ENCODE measurements around the gene GDI2. TPM values are rescaled to one million over a fixed set of nuclear protein-coding genes. Genes with fewer than 3 reads are reported as not detected.

Gene GDI2
- total RNA-seq, 1 donor from 2014 or later = 93.2 TPM

DNA sequence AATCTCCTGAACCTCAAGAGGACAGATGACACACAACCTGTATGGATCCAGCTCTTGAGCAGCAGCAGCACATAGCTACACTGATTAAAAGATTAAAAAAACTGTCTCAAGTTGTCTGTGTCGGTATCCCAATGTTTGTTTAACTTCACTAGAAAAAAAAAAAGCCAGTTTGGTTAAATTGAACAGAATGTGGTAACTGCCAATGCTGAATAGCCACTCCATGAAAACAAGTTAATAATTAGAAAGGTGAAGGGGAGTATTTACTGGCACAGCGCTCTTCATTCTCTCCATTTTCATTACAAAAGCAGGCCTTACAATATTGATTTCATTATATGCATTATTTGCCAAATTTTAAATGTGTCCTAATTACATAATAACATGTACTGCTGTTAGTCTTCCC, 47.6 kb downstream of the GDI2 start:
- H3K27me3 ChIP-seq (ENCODE audit: low read depth) = no peaks in the 10 kb centered on the region
- H3K9me3 ChIP-seq (replicated peaks) = no peaks in the 10 kb centered on the region
- no peak overlapping the region for H3K4me3 ChIP-seq
- peaks cover 82% of the 10 kb centered on the region for H3K36me3 ChIP-seq
- intact Hi-C loops (cut with micrococcal nuclease) = no loop called here
- no peak overlapping the region for H3K27ac ChIP-seq (replicated peaks)
- H3K4me1 ChIP-seq = no peaks in the 10 kb centered on the region
- no peak for DNase-seq
- TF ChIP-seq, protein P1, sequence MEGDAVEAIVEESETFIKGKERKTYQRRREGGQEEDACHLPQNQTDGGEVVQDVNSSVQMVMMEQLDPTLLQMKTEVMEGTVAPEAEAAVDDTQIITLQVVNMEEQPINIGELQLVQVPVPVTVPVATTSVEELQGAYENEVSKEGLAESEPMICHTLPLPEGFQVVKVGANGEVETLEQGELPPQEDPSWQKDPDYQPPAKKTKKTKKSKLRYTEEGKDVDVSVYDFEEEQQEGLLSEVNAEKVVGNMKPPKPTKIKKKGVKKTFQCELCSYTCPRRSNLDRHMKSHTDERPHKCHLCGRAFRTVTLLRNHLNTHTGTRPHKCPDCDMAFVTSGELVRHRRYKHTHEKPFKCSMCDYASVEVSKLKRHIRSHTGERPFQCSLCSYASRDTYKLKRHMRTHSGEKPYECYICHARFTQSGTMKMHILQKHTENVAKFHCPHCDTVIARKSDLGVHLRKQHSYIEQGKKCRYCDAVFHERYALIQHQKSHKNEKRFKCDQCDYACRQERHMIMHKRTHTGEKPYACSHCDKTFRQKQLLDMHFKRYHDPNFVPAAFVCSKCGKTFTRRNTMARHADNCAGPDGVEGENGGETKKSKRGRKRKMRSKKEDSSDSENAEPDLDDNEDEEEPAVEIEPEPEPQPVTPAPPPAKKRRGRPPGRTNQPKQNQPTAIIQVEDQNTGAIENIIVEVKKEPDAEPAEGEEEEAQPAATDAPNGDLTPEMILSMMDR (IDR thresholded peaks at IDR 0.05; ENCODE audit: borderline replicate concordance) = no peak

DNA sequence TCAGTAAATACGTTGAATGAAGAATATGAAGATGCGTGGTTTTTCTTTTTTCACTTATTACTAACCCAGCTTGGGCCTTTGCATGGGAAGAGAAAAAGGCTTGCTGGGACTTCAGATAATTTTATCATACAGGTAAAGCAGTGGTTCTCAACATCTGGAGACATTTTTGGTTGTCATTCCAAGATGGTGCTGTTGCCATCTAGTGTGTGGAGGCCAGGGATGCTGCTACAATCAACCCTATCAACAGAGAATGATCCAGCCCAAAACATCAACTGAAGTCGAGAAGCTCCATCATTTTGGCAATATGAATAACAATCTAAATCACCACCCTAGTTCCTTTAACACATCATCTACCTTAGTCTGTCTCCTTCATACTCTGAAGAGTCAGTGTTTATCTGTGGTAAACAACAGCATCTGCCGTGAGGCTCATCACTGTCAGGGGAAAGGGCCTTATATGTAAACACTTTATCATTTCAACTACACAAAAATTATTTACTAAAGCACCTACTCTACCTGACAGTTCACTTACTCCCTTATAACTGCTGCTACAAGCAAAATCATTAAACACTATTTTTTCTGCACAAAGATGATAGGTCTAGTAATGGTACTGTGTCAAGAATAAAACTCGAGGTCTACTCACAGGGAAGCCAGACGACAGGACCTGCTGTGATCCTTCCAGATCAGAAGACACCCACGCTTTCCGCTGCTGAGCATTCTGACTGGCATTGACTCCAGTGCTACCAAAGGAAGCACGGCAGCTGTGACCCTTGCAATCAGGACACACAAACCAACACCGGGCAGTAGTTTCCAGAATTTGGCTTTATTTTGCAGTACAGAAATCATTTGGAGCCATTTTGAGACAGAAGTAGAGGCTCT, 48.6 kb downstream of the GDI2 start:
- H3K27ac ChIP-seq (replicated peaks) = no peak overlapping the region
- TF ChIP-seq, protein P1 (IDR thresholded peaks at IDR 0.05; ENCODE audit: borderline replicate concordance) = no peak
- intact Hi-C loops (cut with micrococcal nuclease) = no loop called here
- peaks cover 88% of the 10 kb centered on the region for H3K36me3 ChIP-seq
- H3K27me3 ChIP-seq (ENCODE audit: low read depth) = no peaks in the 10 kb centered on the region
- H3K4me3 ChIP-seq = no peak overlapping the region
- H3K9me3 ChIP-seq (replicated peaks) = no peaks in the 10 kb centered on the region
- DNase-seq = no peak
- H3K4me1 ChIP-seq = no peaks in the 10 kb centered on the region

DNA sequence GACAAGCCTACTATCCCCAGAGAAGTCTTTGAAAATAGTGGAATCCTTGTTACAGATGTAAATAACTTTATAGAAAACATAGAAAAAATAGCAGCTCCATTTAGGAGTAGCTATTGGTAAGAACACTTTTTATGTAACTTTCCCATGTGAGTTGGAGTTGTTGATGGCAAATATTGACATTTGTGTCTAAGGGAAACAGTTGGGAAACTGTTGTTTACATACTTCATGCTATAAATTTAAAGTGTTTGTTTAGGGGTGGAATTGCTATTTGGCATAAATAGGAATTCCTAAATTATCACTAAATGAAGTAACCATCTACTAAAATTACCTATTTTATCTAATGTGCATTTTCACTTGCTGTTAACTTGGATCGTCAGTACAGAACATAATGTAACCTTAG, 50.7 kb downstream of the GDI2 start:
- Histone ChIP-seq H3K36me3 (peaks cover 97% of the 10 kb centered on the region), H3K9me3 (replicated peaks) (no peaks in the 10 kb centered on the region), H3K27me3 (ENCODE audit: low read depth) (no peaks in the 10 kb centered on the region), H3K4me3 (no peak overlapping the region), H3K27ac (replicated peaks) (no peak overlapping the region), H3K4me1 (peaks cover 6% of the 10 kb centered on the region)
- intact Hi-C loops (cut with micrococcal nuclease) = no loop called here
- TF ChIP-seq, protein P1 (IDR thresholded peaks at IDR 0.05; ENCODE audit: borderline replicate concordance) = no peak
- DNase-seq = no peak

DNA sequence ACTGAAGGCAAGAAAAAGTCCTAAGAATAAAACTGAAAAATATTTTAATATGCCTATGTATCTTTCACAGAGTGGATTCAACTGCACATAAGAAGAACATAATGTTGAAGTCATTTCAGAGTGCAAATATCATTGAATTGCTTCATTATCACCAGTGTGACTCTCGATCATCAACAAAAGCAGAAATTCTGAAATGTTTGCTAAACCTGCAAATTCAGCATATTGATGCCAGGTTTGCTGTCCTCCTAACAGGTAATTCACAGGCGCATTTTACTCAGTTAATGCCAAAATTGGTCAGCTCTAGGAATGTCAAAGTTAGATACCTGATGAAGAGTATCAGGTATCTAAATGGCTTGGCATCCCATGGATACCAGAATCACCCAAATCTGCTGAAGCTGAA, 52.0 kb downstream of the GDI2 start:
- intact Hi-C loops (cut with micrococcal nuclease) = no loop called here
- Histone ChIP-seq H3K4me3 (no peak overlapping the region), H3K36me3 (peaks cover 96% of the 10 kb centered on the region), H3K27ac (replicated peaks) (no peak overlapping the region), H3K4me1 (peaks cover 6% of the 10 kb centered on the region), H3K27me3 (ENCODE audit: low read depth) (no peaks in the 10 kb centered on the region), H3K9me3 (replicated peaks) (no peaks in the 10 kb centered on the region)
- TF ChIP-seq, protein P1 (IDR thresholded peaks at IDR 0.05; ENCODE audit: borderline replicate concordance) = no peak
- no peak for DNase-seq

DNA sequence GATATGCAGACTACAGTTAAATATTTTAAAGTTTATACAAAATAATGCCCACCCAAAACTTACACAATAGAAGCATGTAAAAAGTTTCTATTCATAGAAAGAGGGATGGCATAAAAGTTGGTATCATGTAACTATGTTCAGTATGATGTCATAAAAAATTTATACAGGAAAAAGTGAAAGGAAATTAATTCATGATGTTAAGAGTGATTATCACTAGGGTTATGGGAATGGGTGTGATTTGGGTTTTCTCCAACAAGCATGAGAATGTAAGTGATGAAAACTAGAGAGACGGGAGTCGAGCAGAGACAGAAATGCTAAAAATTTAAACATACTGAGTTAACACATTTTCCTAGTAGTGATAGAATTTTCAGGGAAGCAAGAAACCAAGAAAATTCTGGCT, 52.7 kb downstream of the GDI2 start:
- intact Hi-C loops (cut with micrococcal nuclease) = no loop called here
- H3K36me3 ChIP-seq = peaks cover 89% of the 10 kb centered on the region

More for the DNA sequence above, 52.7 kb downstream of the GDI2 start:
- Histone ChIP-seq H3K4me3 (no peak overlapping the region), H3K27ac (replicated peaks) (no peak overlapping the region), H3K9me3 (replicated peaks) (no peaks in the 10 kb centered on the region), H3K4me1 (peaks cover 6% of the 10 kb centered on the region), H3K27me3 (ENCODE audit: low read depth) (no peaks in the 10 kb centered on the region)
- DNase-seq = no peak
- TF ChIP-seq, protein P1 (IDR thresholded peaks at IDR 0.05; ENCODE audit: borderline replicate concordance) = no peak
